GM12872 (cell line): ENCODE data around the gene RPL15.

Source experiments
- CTCF ChIP-seq: IDR thresholded peaks from 3 replicates; pipeline ENCODE4 v1.5.1; 2011; ENCODE audit warnings: low read depth, mild to moderate bottlenecking, low read length, moderate library complexity; ENCODE audit not compliant: insufficient read depth

RPL15 gene

DNA sequence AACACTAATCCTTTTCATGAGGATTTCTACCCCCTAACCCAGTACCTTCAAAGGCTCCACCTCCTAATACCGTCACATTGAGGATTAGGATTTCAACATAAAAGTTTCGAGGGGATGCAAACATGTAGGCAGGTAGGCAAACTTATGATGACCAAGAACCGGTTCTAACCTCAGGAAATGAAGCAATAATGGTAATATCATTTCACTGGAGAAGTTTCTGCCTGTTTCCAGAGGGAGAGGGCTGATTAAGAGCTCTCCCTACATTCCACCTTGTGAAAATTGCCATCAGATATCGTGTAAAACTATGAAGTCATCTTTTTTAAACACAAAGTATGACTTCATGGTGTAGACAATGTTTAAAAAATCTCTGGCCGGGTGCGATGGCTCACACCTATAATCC is 31.7 kb upstream of the RPL15 start:
- TF ChIP-seq CTCF, result no peak

DNA sequence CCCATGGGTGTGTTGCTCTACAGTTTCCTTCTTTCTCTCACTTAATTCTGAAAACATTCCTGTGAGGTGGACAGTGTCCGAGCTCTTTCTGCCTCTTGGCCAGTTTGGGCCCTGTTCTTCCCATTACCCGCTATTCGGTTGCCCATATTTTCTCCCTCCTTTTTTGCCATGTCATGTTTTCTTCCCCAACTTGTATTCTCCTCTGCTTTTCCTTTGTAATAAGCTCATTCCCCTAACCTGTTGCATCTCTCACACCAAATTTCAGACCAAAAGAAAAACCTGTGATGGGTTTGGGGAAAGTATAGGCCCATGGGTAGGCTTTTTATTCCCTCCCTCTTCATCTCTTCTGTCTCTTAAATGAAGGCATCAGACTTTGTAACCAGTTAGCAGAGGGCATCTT is 30.6 kb upstream of the RPL15 start:
- TF ChIP-seq CTCF, result no peak

GRCh38 chr3:23888617-23889228 is 28.2 kb upstream of the RPL15 start:
- TF ChIP-seq CTCF, result peak; percentile 69

GRCh38 chr3:23889386-23889785 is 27.5 kb upstream of the RPL15 start:
- TF ChIP-seq CTCF, result no peak

GRCh38 chr3:23889950-23890349 is 27.0 kb upstream of the RPL15 start:
- TF ChIP-seq CTCF, result no peak

DNA sequence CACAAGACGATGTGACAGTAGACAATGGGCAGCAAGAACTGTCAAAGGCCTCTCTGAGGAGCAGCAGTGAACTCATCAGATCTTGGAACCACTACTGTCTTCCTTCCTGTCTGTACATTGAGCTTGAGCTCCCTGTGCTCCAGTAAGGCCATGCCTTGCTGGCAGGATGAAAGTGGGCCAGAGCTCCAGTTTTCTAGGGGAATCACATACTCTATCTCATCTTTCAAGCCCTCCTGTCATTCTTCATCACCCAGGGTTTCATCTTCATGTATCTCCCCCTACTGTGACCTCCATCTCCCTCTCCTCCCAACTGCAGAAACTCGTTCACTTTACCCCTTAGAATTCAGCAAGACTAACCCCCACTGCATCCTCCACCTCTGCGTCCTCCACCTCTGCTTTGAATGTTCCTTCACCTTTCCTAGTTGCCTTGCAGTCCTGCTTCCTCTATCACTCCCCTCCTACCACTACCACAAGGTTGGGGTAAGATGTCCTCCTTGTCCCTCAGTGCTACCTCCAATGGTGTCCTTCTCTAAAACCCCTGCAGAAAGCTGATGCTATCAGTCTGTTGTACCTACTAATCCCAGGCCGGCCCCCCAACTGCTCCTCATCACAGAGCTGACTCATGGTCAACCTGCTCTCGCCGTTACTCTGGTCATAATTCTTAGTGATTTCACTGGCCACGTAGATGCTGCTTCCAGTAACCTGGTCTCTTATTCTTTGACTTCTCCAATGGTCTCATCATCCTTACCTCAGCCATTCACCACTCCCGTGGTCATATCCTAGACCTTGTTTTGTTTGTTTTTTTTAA is 22.5 kb upstream of the RPL15 start:
- TF ChIP-seq CTCF, result no peak

DNA sequence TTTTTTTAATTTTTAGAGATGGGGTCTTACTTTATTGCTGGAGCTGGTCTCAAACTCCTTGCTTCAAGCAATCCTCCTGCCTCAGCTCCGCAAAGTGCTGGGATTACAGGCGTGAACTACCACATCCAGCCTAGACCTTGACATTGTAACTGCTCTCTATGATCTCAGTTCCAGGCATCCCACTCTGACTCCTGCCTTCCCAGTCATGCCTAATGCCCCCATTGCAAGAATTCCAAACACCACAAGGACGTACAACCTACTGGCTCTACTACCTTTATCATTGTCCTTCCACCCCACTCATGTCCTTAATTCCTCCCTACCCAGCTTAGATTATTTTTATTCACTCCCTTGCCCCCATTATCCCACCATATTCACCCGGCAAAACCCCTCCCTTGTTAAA is 21.8 kb upstream of the RPL15 start:
- TF ChIP-seq CTCF, result no peak
